Liver (tissue), 9 donors: ENCODE data around the gene UBXN7. TPM values are rescaled to one million over a fixed set of nuclear protein-coding genes. Genes with fewer than 3 reads are reported as not detected.
"Not testable (repeated sequence)": the region's sequence is repeated elsewhere in the genome, so short reads cannot be mapped to it uniquely, and the experiment has no call there.

ENCODE experiments used
- DNase-seq: peaks from one replicate; pipeline ENCODE4 v3.0.0-alpha.2; 2017; ENCODE audit warnings: low spot score
- H3K27ac ChIP-seq, 2 donors: one replicate each; pipeline ENCODE4 v1.7.0; 2013; ENCODE audit warnings: inconsistent platforms in 2 of 2, low read length in 2 of 2, control low read depth in 1 of 2, low read depth in 1 of 2, mild to moderate bottlenecking in 1 of 2
- H3K27me3 ChIP-seq, 4 donors: one replicate each; pipeline versions ENCODE4 v1.6.1 to v1.7.0; 2013; ENCODE audit warnings: low read length in 3 of 4, inconsistent platforms in 1 of 4, mild to moderate bottlenecking in 1 of 4, moderate library complexity in 1 of 4; ENCODE audit not compliant: control insufficient read depth in 4 of 4, insufficient read depth in 4 of 4
- H3K36me3 ChIP-seq, 4 donors: one replicate each; pipeline versions ENCODE4 v1.6.1 to v1.7.0; 2013; ENCODE audit warnings: low read length in 3 of 4, mild to moderate bottlenecking in 3 of 4, low read depth in 1 of 4, moderate library complexity in 1 of 4; ENCODE audit not compliant: control insufficient read depth in 4 of 4, insufficient read depth in 3 of 4
- H3K4me1 ChIP-seq, 4 donors: one replicate each; pipeline versions ENCODE4 v1.6.1 to v1.7.0; 2013; ENCODE audit warnings: low read length in 3 of 4, mild to moderate bottlenecking in 3 of 4, moderate library complexity in 1 of 4; ENCODE audit not compliant: control insufficient read depth in 4 of 4, insufficient read depth in 4 of 4
- H3K4me3 ChIP-seq, 3 donors: one replicate each; pipeline versions ENCODE4 v1.6.1 to v1.7.0; 2013; ENCODE audit warnings: low read length in 3 of 3, control low read depth in 1 of 3, low read depth in 1 of 3, mild to moderate bottlenecking in 1 of 3
- H3K9ac ChIP-seq, 2 donors: one replicate each; pipeline ENCODE4 v1.7.0; 2013; ENCODE audit warnings: low read length in 2 of 2, mild to moderate bottlenecking in 2 of 2, moderate library complexity in 2 of 2, control low read depth in 1 of 2, low read depth in 1 of 2
- H3K9me3 ChIP-seq, 4 donors: one replicate each; pipeline versions ENCODE4 v1.6.1 to v1.7.0; 2013; ENCODE audit warnings: low read length in 3 of 4; ENCODE audit not compliant: control insufficient read depth in 4 of 4
- GABPA ChIP-seq, 2 donors: IDR thresholded peaks in 1 of 2; conservative IDR thresholded peaks in 1 of 2; 2 replicates each; pipeline ENCODE4 v1.6.1; 2016; ENCODE audit warnings: antibody characterized with exemption in 2 of 2, mild to moderate bottlenecking in 1 of 2, moderate library complexity in 1 of 2
- HNF4G ChIP-seq: IDR thresholded peaks from 2 replicates; pipeline ENCODE4 v1.6.1; 2016; ENCODE audit warnings: antibody characterized with exemption
- JUND ChIP-seq, 2 donors: IDR thresholded peaks; 2 replicates each; pipeline ENCODE4 v1.6.1; 2016; ENCODE audit warnings: antibody characterized with exemption in 2 of 2
- NR2F2 ChIP-seq: IDR thresholded peaks from 2 replicates; pipeline ENCODE4 v1.6.1; 2016; ENCODE audit warnings: antibody characterized with exemption
- WGBS: extraction: QIAGEN DNeasy Blood & Tissue Kit; methylation state at CpG from one replicate; pipeline ENCODE4 v1.1.7; 2013; 5-methylcytosine and 5-hydroxymethylcytosine counted together
- polyA plus RNA-seq, 2 donors: library from polyadenylated mRNA; stranded (reverse) in 1 of 2; unstranded in 1 of 2; fragments of 200-250 nt in 1 of 2; fragments of >200 nt in 1 of 2; fragmentation: Nextera tagmentation in 1 of 2; extraction: Ambion mirVana in 1 of 2; gene quantifications; one replicate each; pipeline versions ENCODE4 v1.2.1 to v1.2.3, GENCODE V29; 2013 to 2015
- total RNA-seq, 2 donors: library from RNA; depleted of rRNA; stranded (reverse); fragments of >200 nt; gene quantifications; one replicate each; pipeline ENCODE4 v1.2.3, GENCODE V29; 2014
- TF ChIP-seq, protein P1 (sequence below): IDR thresholded peaks from 2 replicates; pipeline ENCODE4 v1.6.1; 2016; ENCODE audit warnings: antibody characterized with exemption
- TF ChIP-seq, protein P2 (sequence below): IDR thresholded peaks from 2 replicates; pipeline ENCODE4 v1.6.1; 2016; ENCODE audit warnings: antibody characterized with exemption
- donor health status: healthy.
- donor health status: healthy.
- donor health status: healthy.
- donor health status: healthy.
- donor health status: healthy.

The UBXN7 gene
- total and polyA plus RNA-seq, 4 donors: 2.9 to 15.5 (median 7.7) TPM

DNA sequence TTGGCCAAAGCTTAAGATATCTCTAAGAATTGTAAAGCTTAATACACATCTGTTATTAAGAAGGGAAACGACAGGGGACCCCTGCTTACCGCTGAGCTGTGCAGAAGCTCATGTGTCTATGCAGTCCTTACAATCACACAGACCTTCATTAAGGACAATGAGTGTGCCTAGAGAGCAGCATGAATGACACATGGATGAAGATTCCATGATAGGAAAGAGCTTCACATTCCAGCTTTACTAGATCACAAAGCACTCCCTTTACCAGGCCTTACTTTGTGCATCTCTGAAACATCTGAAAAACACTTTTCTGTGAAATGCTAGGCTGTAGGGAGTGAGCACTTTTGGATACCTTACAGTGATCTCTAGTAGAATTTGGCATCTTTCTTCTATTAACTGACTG is 39.3 kb upstream of the UBXN7 start (continued):
- TF ChIP-seq NR2F2: no peak

DNA sequence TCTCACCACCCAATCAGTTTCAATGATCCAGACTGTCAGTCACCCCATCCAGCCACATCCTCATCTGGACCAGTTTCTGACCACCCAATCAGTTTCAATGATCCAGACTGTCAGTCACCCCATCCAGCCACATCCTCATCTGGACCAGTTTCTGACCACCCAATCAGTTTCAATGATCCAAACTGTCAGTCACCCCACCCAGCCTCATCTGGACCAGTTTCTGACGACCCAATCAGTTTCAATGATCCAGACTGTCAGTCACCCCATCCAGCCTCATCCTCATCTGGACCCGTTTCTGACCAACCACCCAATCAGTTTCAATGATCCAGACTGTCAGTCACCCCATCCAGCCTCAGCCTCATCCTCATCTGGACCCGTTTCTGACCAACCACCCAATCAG is 38.0 kb upstream of the UBXN7 start:
- 94% methylated on average over 3 of the region's 3 CpGs for WGBS
- DNase-seq, H3K27ac ChIP-seq, H3K9ac ChIP-seq, H3K4me1 ChIP-seq, H3K9me3 ChIP-seq, H3K27me3 ChIP-seq, H3K4me3 ChIP-seq: not testable (repeated sequence)
- H3K36me3 ChIP-seq: peaks cover 11 to 33% (median 28%) of the 10 kb centered on the region in 4 donors

DNA sequence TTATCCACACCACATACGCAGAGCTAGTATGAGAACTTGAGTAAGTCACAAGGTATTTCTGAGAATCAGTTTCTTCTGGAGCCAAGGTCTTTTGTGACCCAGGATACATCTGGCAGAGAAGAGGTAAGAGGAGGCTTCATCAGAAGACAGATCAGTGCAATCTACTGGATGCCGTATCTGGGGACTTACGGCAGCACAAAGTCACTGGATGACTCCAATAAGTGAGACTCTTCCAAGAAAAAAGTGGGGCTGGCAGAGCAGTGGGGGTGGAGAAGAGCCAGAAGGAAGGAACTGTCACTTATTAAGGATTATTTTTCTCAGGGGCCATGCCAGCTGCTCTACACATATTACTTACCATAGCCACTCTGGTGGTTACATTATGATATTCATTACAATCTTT is 31.6 kb upstream of the UBXN7 start:
- TF ChIP-seq, protein P1, sequence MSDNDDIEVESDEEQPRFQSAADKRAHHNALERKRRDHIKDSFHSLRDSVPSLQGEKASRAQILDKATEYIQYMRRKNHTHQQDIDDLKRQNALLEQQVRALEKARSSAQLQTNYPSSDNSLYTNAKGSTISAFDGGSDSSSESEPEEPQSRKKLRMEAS: no peak
- Histone ChIP-seq H3K9me3 (no peaks in the 10 kb centered on the region), H3K27me3 (no peaks in the 10 kb centered on the region), H3K9ac (no peak overlapping the region), H3K4me3 (no peak overlapping the region), H3K36me3 (peaks cover 0 to 3% (median 0%) of the 10 kb centered on the region in 4 donors), H3K4me1 (no peaks in the 10 kb centered on the region), H3K27ac (no peak overlapping the region)
- 98% methylated on average over 3 of the region's 3 CpGs for WGBS
- DNase-seq: no peak

DNA sequence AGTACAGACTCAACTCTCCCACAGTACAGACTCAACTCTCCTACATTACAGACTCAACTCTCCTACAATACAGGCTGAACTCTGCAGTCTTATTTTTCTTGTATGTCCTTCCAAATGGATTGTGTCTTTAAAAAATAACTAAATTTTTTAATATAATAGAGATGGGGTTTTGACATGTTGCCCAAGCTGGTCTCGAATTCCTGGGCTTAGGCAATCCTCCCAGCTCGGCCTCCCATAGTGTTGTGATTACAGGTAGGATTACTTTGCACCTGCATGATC is 31.2 kb upstream of the UBXN7 start:
- Histone ChIP-seq H3K4me3 (no peak overlapping the region), H3K27ac (no peak overlapping the region), H3K27me3 (no peaks in the 10 kb centered on the region), H3K36me3 (peaks cover 0 to 3% (median 0%) of the 10 kb centered on the region in 4 donors), H3K9ac (no peak overlapping the region), H3K9me3 (no peaks in the 10 kb centered on the region), H3K4me1 (no peaks in the 10 kb centered on the region)
- 97% methylated on average over 2 of the region's 2 CpGs for WGBS
- TF ChIP-seq JUND (IDR thresholded peaks at IDR 0.05) (no peak), NR2F2 (no peak), GABPA (IDR thresholded peaks at IDR 0.05 in 1 of 2, conservative IDR thresholded peaks at IDR 0.05 in 1 of 2) (no peak), HNF4G (no peak)
- TF ChIP-seq, protein P1: no peak
- TF ChIP-seq, protein P2, sequence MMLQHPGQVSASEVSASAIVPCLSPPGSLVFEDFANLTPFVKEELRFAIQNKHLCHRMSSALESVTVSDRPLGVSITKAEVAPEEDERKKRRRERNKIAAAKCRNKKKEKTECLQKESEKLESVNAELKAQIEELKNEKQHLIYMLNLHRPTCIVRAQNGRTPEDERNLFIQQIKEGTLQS: no peak
- no peak for DNase-seq

DNA sequence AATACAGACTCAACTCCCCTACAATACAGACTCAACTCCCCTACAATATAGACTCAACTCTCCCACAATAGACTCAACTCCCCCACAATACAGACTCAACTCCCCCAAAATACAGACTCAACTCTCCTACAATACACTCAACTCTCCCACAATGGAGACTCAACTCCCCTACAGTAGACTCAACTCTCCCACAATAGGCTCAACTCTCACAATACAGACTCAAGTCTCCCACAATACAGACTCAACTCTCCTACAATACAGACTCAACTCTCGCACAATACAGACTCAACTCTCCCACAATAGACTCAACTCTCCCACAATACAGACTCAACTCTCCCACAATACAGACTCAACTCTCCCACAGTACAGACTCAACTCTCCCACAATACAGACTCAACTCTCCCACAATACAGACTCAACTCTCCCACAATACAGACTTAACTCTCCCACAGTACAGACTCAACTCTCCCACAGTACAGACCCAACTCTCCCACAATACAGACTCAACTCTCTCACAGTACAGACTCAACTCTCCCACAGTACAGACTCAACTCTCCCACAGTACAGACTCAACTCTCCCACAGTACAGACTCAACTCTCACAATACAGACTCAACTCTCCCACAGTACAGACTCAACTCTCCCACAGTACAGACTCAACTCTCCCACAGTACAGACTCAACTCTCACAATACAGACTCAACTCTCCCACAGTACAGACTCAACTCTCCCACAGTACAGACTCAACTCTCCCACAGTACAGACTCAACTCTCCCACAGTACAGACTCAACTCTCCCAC is 30.7 kb upstream of the UBXN7 start:
- not testable (repeated sequence) for H3K36me3 ChIP-seq, H3K9ac ChIP-seq, H3K27ac ChIP-seq, H3K4me1 ChIP-seq, H3K9me3 ChIP-seq, H3K27me3 ChIP-seq, DNase-seq, H3K4me3 ChIP-seq
- WGBS: 97% methylated on average over 1 of the region's 1 CpG
